ENCODE data around the gene APEH. TPM values are rescaled to one million over a fixed set of nuclear protein-coding genes. Genes with fewer than 3 reads are reported as not detected.

APEH gene
- total and polyA plus RNA-seq, 2 donors (not counting 1 experiment from before 2014, with no cell fraction given): 52.6 to 137 TPM

GRCh38 chr3:49709852-49710251 is 35.7 kb downstream of the APEH start:
- no peak overlapping the region for H3K4me3 ChIP-seq (replicated peaks in 1 of 4; ENCODE audit: control extremely low read depth in 1 of 4, insufficient read depth in 1 of 4, low read depth in 3 of 4, low read length in 4 of 4)
- H3K4me1 ChIP-seq (ENCODE audit: control insufficient read depth, extremely low read depth, insufficient read depth, low read length): no peaks in the 10 kb centered on the region
- no peaks in the 10 kb centered on the region for H3K27me3 ChIP-seq (ENCODE audit: control insufficient read depth, insufficient read depth, low read length)
- no peaks in the 10 kb centered on the region for H4K20me1 ChIP-seq (ENCODE audit: control insufficient read depth, extremely low read depth, insufficient read depth, low read length)
- H3K79me2 ChIP-seq (ENCODE audit: control insufficient read depth, insufficient read depth, low read length): no peaks in the 10 kb centered on the region
- H3K36me3 ChIP-seq (ENCODE audit: control insufficient read depth, insufficient read depth, low read length): peaks cover 2% of the 10 kb centered on the region
- H3K27ac ChIP-seq (ENCODE audit: insufficient read depth, low read length): no peak overlapping the region
- no peaks in the 10 kb centered on the region for H3K9me3 ChIP-seq (ENCODE audit: control insufficient read depth, insufficient read depth, low read depth, low read length)
- TF ChIP-seq CTCF (conservative IDR thresholded peaks at IDR 0.05 in 1 of 2, IDR thresholded peaks at IDR 0.05 in 1 of 2; ENCODE audit: low read depth in 1 of 2, low read length in 2 of 2): no peak
- TF ChIP-seq EZH2 (IDR thresholded peaks at IDR 0.05; ENCODE audit: low read length, missing control alignments): no peak
- DNase-seq (ENCODE audit: low read depth in 2 of 2): no peak
- H3K4me2 ChIP-seq (ENCODE audit: extremely low read depth, insufficient read depth, low read length): no peak overlapping the region
- H3K9ac ChIP-seq (ENCODE audit: insufficient read depth, low read length): no peak overlapping the region
- no peak overlapping the region for H2AFZ ChIP-seq (ENCODE audit: low read length)

- TF ChIP-seq EZH2 (IDR thresholded peaks at IDR 0.05; ENCODE audit: low read length, missing control alignments) (no peak), CTCF (conservative IDR thresholded peaks at IDR 0.05 in 1 of 2, IDR thresholded peaks at IDR 0.05 in 1 of 2; ENCODE audit: low read depth in 1 of 2, low read length in 2 of 2) (no peak)
- Histone ChIP-seq H3K9me3 (ENCODE audit: control insufficient read depth, insufficient read depth, low read depth, low read length) (no peaks in the 10 kb centered on the region), H3K9ac (ENCODE audit: insufficient read depth, low read length) (no peak overlapping the region), H3K79me2 (ENCODE audit: control insufficient read depth, insufficient read depth, low read length) (no peaks in the 10 kb centered on the region), H3K4me3 (replicated peaks in 1 of 4; ENCODE audit: control extremely low read depth in 1 of 4, insufficient read depth in 1 of 4, low read depth in 3 of 4, low read length in 4 of 4) (no peak overlapping the region), H2AFZ (ENCODE audit: low read length) (no peak overlapping the region), H3K4me1 (ENCODE audit: control insufficient read depth, extremely low read depth, insufficient read depth, low read length) (no peaks in the 10 kb centered on the region), H3K27me3 (ENCODE audit: control insufficient read depth, insufficient read depth, low read length) (no peaks in the 10 kb centered on the region), H4K20me1 (ENCODE audit: control insufficient read depth, extremely low read depth, insufficient read depth, low read length) (no peaks in the 10 kb centered on the region), H3K27ac (ENCODE audit: insufficient read depth, low read length) (no peak overlapping the region), H3K4me2 (ENCODE audit: extremely low read depth, insufficient read depth, low read length) (no peak overlapping the region), H3K36me3 (ENCODE audit: control insufficient read depth, insufficient read depth, low read length) (peaks cover 4% of the 10 kb centered on the region)
- DNase-seq (ENCODE audit: low read depth in 2 of 2): no peak
Measured at GRCh38 chr3:49711489-49711888, 37.3 kb downstream of the APEH start.

- H3K4me2 ChIP-seq (ENCODE audit: extremely low read depth, insufficient read depth, low read length): no peak overlapping the region
- no peak for DNase-seq (ENCODE audit: low read depth in 2 of 2)
- H2AFZ ChIP-seq (ENCODE audit: low read length): no peak overlapping the region
- H3K9me3 ChIP-seq (ENCODE audit: control insufficient read depth, insufficient read depth, low read depth, low read length): no peaks in the 10 kb centered on the region
- no peaks in the 10 kb centered on the region for H3K27me3 ChIP-seq (ENCODE audit: control insufficient read depth, insufficient read depth, low read length)
- H3K9ac ChIP-seq (ENCODE audit: insufficient read depth, low read length): no peak overlapping the region
- H3K4me3 ChIP-seq (replicated peaks in 1 of 4; ENCODE audit: control extremely low read depth in 1 of 4, insufficient read depth in 1 of 4, low read depth in 3 of 4, low read length in 4 of 4): no peak overlapping the region
- H3K36me3 ChIP-seq (ENCODE audit: control insufficient read depth, insufficient read depth, low read length): peaks cover 4% of the 10 kb centered on the region
- no peaks in the 10 kb centered on the region for H4K20me1 ChIP-seq (ENCODE audit: control insufficient read depth, extremely low read depth, insufficient read depth, low read length)
- no peaks in the 10 kb centered on the region for H3K79me2 ChIP-seq (ENCODE audit: control insufficient read depth, insufficient read depth, low read length)
- H3K4me1 ChIP-seq (ENCODE audit: control insufficient read depth, extremely low read depth, insufficient read depth, low read length): no peaks in the 10 kb centered on the region
- H3K27ac ChIP-seq (ENCODE audit: insufficient read depth, low read length): no peak overlapping the region
- TF ChIP-seq CTCF (conservative IDR thresholded peaks at IDR 0.05 in 1 of 2, IDR thresholded peaks at IDR 0.05 in 1 of 2; ENCODE audit: low read depth in 1 of 2, low read length in 2 of 2): no peak
- TF ChIP-seq EZH2 (IDR thresholded peaks at IDR 0.05; ENCODE audit: low read length, missing control alignments): no peak
Measured at GRCh38 chr3:49712166-49712565, 38.0 kb downstream of the APEH start.

All from fibroblast of lung (primary cell).